HG02678 (cell line): ENCODE data around the gene PRKAR1B.

ENCODE experiments used
- ATAC-seq: cut with Tn5 transposase; IDR thresholded peaks from one replicate; pipeline ENCODE4 v1.9.1; 2021; ENCODE audit warnings: mild to moderate bottlenecking, moderate library complexity; ENCODE audit not compliant: unreplicated experiment

The PRKAR1B gene

GRCh38 chr7:501526-501925 lies 225.6 kb downstream of the PRKAR1B start:
- ATAC-seq, result no peak

DNA sequence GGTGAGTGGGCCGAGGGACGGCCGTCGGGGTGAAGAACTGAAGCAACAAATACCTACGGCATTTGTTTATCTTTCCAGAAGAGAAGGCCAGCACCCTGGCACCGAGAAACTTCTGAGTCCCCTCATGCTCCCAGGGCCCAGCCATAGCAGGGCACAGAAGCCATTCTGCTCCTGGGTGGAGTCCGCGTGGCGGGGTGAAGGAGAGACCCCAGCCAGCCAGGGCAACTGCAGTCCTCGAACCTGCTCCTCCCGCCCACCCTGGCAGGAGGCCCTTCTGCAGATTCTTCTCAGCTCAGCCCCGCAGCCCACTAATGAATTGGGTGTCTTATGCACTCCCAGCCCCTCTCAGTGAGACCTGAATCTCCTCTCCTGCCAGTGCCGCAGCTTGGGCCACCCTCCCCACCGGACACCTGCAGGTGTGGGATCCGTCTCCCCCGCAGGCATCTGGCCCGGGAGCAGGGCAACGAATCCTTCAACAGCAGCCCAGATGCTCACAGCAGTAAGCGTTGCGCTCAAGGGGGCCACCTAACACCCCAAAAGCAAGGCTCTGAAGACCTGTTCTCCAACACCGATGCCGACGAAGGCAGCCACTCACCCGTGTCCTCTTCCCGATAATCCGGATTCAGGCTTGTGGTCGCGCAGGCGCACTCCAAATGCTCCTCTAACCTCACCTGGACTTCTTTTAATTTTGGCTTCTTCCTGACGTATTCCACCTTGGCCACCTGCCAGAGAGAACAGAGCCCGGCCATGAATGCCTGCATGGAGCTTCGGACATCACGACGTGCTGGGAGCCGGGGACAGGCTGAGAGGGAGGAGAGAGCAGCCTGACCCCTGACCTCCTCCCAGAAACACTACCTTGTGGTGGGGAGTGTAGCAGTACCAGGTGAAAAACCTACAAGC lies 226.3 kb downstream of the PRKAR1B start:
- ATAC-seq, result no peak

DNA sequence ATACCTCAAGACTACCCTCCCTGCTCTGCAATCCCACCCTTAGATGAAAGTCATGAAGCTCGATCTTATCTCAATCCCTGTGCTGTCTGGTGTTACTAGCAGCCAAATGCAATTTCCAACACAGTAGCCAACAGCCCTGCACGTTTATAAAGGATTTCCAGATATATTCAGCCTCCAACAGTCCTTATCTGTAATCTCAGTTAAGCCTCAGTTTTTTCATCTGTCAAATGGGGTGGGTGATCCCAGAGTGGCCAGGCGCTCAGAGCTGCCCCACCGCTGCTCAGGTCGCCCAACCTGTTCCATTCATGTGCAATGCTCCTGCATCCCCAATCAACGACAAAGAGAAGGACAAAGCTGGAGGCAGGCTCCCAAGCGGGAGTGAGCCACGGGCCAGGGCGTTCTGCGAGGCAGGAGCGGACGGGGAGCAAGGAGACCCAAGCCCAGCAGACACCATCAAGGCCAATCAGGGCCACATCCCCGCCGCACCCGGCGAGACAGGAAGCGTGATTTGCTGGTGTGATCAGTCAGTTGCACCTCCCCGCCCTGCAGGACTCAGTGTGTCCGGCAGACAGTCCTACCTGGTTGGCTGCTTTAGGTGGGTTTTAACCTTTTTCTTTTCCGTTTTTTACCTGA lies 227.1 kb downstream of the PRKAR1B start:
- ATAC-seq, result no peak
